ENCODE measurements around the gene FOXF2. TPM values are rescaled to one million over a fixed set of nuclear protein-coding genes. Genes with fewer than 3 reads are reported as not detected.

The FOXF2 gene
- total and polyA plus RNA-seq, 9 donors: 0.05 to 0.18 (median 0.11) TPM; not detected in 5

DNA sequence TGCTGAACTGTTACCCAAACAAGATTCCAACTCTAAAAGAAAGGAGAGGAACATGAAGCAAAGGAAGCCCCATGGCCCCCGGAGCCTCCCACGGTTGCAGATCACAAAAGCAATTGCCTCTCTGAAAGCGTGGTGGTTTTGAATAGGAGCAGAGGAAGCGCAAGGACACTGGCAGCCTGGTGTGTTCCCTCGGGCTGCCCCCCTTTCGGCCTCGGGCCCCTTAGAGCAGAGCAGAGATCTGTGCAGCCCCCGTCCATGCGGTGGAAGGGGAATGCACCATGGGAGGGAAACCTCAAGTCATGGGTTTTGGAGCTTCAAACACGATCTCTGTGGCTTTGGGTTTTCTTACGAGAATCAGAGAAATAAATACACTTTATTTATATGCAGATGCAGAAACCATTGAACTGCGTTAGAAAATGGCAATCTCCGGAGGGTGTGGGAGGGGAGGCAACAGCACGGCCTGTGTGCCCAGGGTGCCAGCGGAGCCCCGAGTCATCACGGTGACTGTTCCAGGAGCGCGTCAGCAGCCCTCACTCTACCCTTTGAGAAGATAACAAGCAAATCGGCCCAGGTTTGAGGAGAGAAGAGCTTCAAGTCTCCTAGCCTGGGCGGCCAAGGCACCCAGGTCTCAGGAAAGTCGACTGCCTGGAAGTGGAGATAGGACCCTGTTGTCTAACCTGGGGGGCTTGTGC is 20.5 kb downstream of the FOXF2 start:
- Histone ChIP-seq H3K4me1 (ENCODE audit: insufficient read depth) (no peaks in the 10 kb centered on the region), H3K27me3 (no peaks in the 10 kb centered on the region), H3K27ac (no peak overlapping the region), H3K9me3 (no peaks in the 10 kb centered on the region), H3K4me3 (no peak overlapping the region), H3K36me3 (no peaks in the 10 kb centered on the region)
- WGBS, 3 donors: 43 to 49% (median 45%) methylated on average over 22 of the region's 22 CpGs
- no peak for DNase-seq
- intact Hi-C loops (cut with DNase I): no loop called here
- no peak for TF ChIP-seq POLR2A (IDR thresholded peaks at IDR 0.05)
- no peak for TF ChIP-seq EP300 (IDR thresholded peaks at IDR 0.05)
- TF ChIP-seq, protein P1, sequence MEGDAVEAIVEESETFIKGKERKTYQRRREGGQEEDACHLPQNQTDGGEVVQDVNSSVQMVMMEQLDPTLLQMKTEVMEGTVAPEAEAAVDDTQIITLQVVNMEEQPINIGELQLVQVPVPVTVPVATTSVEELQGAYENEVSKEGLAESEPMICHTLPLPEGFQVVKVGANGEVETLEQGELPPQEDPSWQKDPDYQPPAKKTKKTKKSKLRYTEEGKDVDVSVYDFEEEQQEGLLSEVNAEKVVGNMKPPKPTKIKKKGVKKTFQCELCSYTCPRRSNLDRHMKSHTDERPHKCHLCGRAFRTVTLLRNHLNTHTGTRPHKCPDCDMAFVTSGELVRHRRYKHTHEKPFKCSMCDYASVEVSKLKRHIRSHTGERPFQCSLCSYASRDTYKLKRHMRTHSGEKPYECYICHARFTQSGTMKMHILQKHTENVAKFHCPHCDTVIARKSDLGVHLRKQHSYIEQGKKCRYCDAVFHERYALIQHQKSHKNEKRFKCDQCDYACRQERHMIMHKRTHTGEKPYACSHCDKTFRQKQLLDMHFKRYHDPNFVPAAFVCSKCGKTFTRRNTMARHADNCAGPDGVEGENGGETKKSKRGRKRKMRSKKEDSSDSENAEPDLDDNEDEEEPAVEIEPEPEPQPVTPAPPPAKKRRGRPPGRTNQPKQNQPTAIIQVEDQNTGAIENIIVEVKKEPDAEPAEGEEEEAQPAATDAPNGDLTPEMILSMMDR (IDR thresholded peaks at IDR 0.05): no peak

DNA sequence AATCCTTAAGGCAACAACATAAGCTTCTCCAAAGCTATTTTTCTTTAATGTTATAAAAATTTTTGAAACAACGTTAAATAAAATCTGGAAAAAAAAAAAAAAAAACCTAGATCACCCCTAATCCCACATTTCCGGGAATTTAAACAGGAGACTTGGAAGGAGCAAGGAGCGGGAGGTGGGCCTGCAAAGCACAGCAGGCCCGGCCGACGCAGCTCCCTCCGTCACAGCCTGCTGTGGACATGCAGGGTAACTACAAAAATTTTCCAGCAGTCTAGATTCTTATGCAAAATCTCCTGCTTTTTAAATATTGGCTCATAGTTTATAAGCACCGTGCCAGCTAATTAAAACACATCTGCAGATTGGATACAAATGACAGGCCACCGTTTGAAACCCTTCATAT is 23.5 kb downstream of the FOXF2 start:
- Histone ChIP-seq H3K36me3 (no peaks in the 10 kb centered on the region), H3K4me1 (ENCODE audit: insufficient read depth) (no peaks in the 10 kb centered on the region), H3K4me3 (no peak overlapping the region), H3K27ac (no peak overlapping the region), H3K9me3 (no peaks in the 10 kb centered on the region), H3K27me3 (no peaks in the 10 kb centered on the region)
- WGBS, 3 donors: 55 to 67% (median 60%) methylated on average over 9 of the region's 9 CpGs
- TF ChIP-seq EP300 (IDR thresholded peaks at IDR 0.05): no peak
- no peak for TF ChIP-seq POLR2A (IDR thresholded peaks at IDR 0.05)
- TF ChIP-seq, protein P1 (IDR thresholded peaks at IDR 0.05): no peak
- intact Hi-C loops (cut with DNase I): no loop called here
- no peak for DNase-seq

DNA sequence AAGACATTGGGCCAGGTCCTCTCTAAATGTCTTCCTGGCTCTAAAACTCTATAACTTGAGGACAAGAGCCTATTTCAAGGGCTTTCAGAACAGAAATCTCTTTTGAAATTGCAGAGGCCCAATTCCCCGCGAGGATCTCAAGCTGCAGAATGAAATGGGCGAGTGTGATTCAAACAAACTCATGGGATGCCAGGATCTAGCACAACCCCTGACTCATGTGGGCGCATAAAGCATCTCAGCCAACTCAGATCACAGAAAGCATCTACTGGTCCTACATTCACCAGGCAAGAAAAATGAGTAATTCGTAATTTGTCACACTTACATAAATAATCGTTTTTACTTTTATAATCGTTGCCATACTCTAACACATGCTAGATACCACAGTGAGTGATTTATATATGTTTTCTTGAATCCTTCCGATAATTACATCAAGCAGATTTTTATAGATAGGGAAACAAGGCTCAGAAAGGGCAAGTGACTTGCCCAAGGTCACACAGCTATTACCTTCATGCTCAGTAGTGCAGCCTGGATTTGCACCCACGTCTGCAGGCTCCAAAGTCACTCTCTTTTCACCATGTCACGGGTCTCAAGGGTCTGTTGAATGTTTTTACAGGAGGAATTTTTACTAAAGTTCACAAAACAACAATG is 26.2 kb downstream of the FOXF2 start:
- intact Hi-C loops (cut with DNase I): no loop called here
- TF ChIP-seq EP300 (IDR thresholded peaks at IDR 0.05) (no peak), POLR2A (IDR thresholded peaks at IDR 0.05) (no peak)
- TF ChIP-seq, protein P1 (IDR thresholded peaks at IDR 0.05): no peak
- no peaks in the 10 kb centered on the region for H3K27me3 ChIP-seq
- WGBS, 3 donors: 82 to 88% (median 85%) methylated on average over 10 of the region's 10 CpGs
- H3K4me3 ChIP-seq: no peak overlapping the region
- no peaks in the 10 kb centered on the region for H3K36me3 ChIP-seq
- no peaks in the 10 kb centered on the region for H3K9me3 ChIP-seq
- DNase-seq: no peak
- no peak overlapping the region for H3K27ac ChIP-seq
- no peaks in the 10 kb centered on the region for H3K4me1 ChIP-seq (ENCODE audit: insufficient read depth)

DNA sequence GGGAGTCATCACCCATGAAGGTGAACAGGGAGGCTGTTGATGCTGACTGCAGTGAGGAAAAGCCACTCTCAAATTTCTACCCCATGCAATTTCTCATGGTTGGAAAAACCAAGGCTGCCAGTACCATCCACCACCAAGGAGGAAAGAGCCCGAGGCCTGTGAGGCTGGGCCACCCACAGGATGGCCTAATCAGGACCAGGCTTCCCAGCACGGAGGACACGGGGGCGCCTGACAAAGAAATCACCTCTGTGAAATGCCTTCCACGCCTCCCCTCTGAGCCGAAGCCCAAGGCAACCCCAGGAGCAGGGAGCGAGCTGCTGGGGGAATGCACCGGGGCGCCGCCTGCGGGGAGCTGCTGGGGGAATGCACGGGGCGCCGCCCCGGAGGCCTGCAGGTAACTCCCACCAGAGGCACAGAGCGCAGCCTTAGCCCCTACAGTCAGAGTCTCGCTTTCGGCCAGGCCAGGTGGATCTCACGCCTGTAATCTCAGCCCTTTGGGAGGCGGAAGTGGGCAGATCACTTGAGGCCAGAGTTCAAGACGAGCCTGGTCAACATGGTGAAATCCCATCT is 26.9 kb downstream of the FOXF2 start:
- H3K36me3 ChIP-seq: no peaks in the 10 kb centered on the region
- H3K27ac ChIP-seq: no peak overlapping the region
- TF ChIP-seq POLR2A (IDR thresholded peaks at IDR 0.05) (no peak), EP300 (IDR thresholded peaks at IDR 0.05) (no peak)
- TF ChIP-seq, protein P1 (IDR thresholded peaks at IDR 0.05): no peak
- WGBS, 3 donors: 40 to 53% (median 50%) methylated on average over 21 of the region's 21 CpGs
- H3K9me3 ChIP-seq: no peaks in the 10 kb centered on the region
- no peaks in the 10 kb centered on the region for H3K27me3 ChIP-seq
- no peaks in the 10 kb centered on the region for H3K4me1 ChIP-seq (ENCODE audit: insufficient read depth)
- intact Hi-C loops (cut with DNase I): no loop called here
- no peak overlapping the region for H3K4me3 ChIP-seq
- DNase-seq: no peak

Measured in ovary (tissue), 9 donors.